Measurements from ENCODE around the gene SULF2. TPM values are rescaled to one million over a fixed set of nuclear protein-coding genes. Genes with fewer than 3 reads are reported as not detected.

The SULF2 gene
- total and polyA plus RNA-seq, 2 experiments from 2014 or later: 49.0 to 66.6 TPM

DNA sequence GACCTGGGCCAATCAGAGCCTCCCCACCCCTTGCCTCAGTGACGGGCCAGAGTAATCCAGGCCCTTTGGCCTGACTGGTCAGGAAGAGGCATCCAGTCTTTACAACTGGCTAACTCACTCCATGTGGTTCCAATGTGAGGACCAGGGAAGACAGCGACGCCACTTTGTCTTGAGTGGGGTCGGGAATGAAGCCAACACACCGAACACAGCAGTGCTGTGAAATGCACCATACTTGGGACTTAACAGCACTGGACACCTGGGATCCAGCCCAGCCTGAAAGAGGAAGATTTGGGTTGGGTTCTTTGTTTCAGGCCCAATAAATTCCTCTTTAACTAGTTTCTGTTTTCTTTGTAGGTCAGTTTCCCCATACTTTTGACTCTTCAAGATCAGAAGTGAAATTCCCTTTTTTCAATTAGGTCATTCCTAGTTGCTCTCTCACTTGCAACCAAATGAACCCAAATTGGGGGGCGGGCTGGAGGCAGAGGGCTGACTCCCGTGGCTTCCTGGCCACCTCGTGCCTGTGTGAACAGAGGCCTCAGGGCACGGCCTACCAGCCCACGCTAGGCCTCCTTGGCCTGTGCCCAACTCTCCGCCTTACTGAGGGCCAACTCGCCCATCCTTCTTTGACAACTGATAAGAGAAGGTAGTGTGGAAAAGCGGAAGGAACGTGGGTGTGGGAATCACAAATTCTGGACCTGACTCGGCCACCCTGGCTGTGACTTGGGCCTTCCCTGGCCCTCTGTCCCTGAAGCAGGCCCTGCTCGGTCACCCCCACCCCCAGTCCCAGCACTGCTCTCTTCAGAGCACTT is 17.1 kb downstream of the SULF2 start:
- no peaks in the 10 kb centered on the region for H3K36me3 ChIP-seq (replicated peaks; ENCODE audit: insufficient read depth, low read depth)
- H3K79me2 ChIP-seq: peaks cover 20% of the 10 kb centered on the region
- no peak overlapping the region for H3K4me2 ChIP-seq
- H3K9me2 ChIP-seq (replicated peaks; ENCODE audit: insufficient read depth): no peaks in the 10 kb centered on the region
- WGBS (ENCODE audit: low lambda C conversion rate, missing lambda C conversion rate): 87% methylated on average over 16 of the region's 16 CpGs
- H4K20me1 ChIP-seq (ENCODE audit: insufficient read depth, poor library complexity, severe bottlenecking): no peaks in the 10 kb centered on the region
- no peak for TF ChIP-seq EZH2 (IDR thresholded peaks at IDR 0.05; ENCODE audit: borderline replicate concordance)
- no peak for TF ChIP-seq EZH2phosphoT487 (IDR thresholded peaks at IDR 0.05; ENCODE audit: low read depth, severe bottlenecking, unreplicated experiment)
- H3K27me3 ChIP-seq: no peaks in the 10 kb centered on the region
- H3K4me3 ChIP-seq: no peak overlapping the region
- no peak overlapping the region for H3K27ac ChIP-seq
- no peak overlapping the region for H2AFZ ChIP-seq
- peaks cover 1% of the 10 kb centered on the region for H3K4me1 ChIP-seq (ENCODE audit: insufficient read depth)
- H3K9me3 ChIP-seq (ENCODE audit: low read depth): no peaks in the 10 kb centered on the region
- DNase-seq (ENCODE audit: low spot score): no peak

- Histone ChIP-seq H3K27me3 (no peaks in the 10 kb centered on the region), H3K79me2 (peaks cover 11% of the 10 kb centered on the region), H3K9me2 (replicated peaks; ENCODE audit: insufficient read depth) (no peaks in the 10 kb centered on the region), H4K20me1 (ENCODE audit: insufficient read depth, poor library complexity, severe bottlenecking) (no peaks in the 10 kb centered on the region), H3K4me1 (ENCODE audit: insufficient read depth) (no peaks in the 10 kb centered on the region), H3K27ac (no peak overlapping the region), H3K4me3 (no peak overlapping the region), H3K9me3 (ENCODE audit: low read depth) (no peaks in the 10 kb centered on the region), H3K4me2 (no peak overlapping the region), H3K36me3 (replicated peaks; ENCODE audit: insufficient read depth, low read depth) (no peaks in the 10 kb centered on the region), H2AFZ (no peak overlapping the region)
- 54% methylated on average over 4 of the region's 4 CpGs for WGBS (ENCODE audit: low lambda C conversion rate, missing lambda C conversion rate)
- TF ChIP-seq CTCF (IDR thresholded peaks at IDR 0.05; ENCODE audit: poor library complexity) (no peak), EZH2phosphoT487 (IDR thresholded peaks at IDR 0.05; ENCODE audit: low read depth, severe bottlenecking, unreplicated experiment) (no peak), EZH2 (IDR thresholded peaks at IDR 0.05; ENCODE audit: borderline replicate concordance) (no peak)
- no peak for DNase-seq (ENCODE audit: low spot score)
These were observed 19.3 kb downstream of the SULF2 start for GRCh38 chr20:47765691-47766594.

GRCh38 chr20:47765271-47765670 is 20.0 kb downstream of the SULF2 start:
- WGBS (ENCODE audit: low lambda C conversion rate, missing lambda C conversion rate): 98% methylated on average over 7 of the region's 7 CpGs
- Histone ChIP-seq H2AFZ (no peak overlapping the region), H3K4me1 (ENCODE audit: insufficient read depth) (no peaks in the 10 kb centered on the region), H3K9me3 (ENCODE audit: low read depth) (no peaks in the 10 kb centered on the region), H3K9me2 (replicated peaks; ENCODE audit: insufficient read depth) (no peaks in the 10 kb centered on the region), H3K27me3 (no peaks in the 10 kb centered on the region), H3K4me2 (no peak overlapping the region), H3K4me3 (no peak overlapping the region), H3K27ac (no peak overlapping the region), H4K20me1 (ENCODE audit: insufficient read depth, poor library complexity, severe bottlenecking) (no peaks in the 10 kb centered on the region), H3K36me3 (replicated peaks; ENCODE audit: insufficient read depth, low read depth) (no peaks in the 10 kb centered on the region), H3K79me2 (peaks cover 9% of the 10 kb centered on the region)
- no peak for TF ChIP-seq CTCF (IDR thresholded peaks at IDR 0.05; ENCODE audit: poor library complexity)
- no peak for TF ChIP-seq EZH2phosphoT487 (IDR thresholded peaks at IDR 0.05; ENCODE audit: low read depth, severe bottlenecking, unreplicated experiment)
- no peak for TF ChIP-seq EZH2 (IDR thresholded peaks at IDR 0.05; ENCODE audit: borderline replicate concordance)
- DNase-seq (ENCODE audit: low spot score): no peak

Measured in hepatocyte (in vitro differentiated cells).